Adrenal gland (tissue), 12 donors: ENCODE data around the gene MINDY4. TPM values are rescaled to one million over a fixed set of nuclear protein-coding genes. Genes with fewer than 3 reads are reported as not detected.

Experiments
- DNase-seq, 7 donors: peaks; one replicate each; pipeline ENCODE4 v3.0.0-alpha.2; 2019 to 2020
- H3K27ac ChIP-seq, 5 donors: fragments of 200-600 bp; sonication (generic) in 4 of 5; 1 replicate in 3 of 5; 2 replicates in 2 of 5; pipeline versions ENCODE4 v1.5.1 to v1.8.0; 2016 to 2020; ENCODE audit warnings: mild to moderate bottlenecking in 1 of 5
- H3K27me3 ChIP-seq: fragments of 200-600 bp; 2 replicates; pipeline ENCODE4 v1.8.0; 2021
- H3K36me3 ChIP-seq, 2 donors: fragments of 200-600 bp; replicated peaks in 1 of 2; 1 replicate in 1 of 2; 2 replicates in 1 of 2; pipeline versions ENCODE4 v1.5.1 to v1.8.0; 2018 to 2022
- H3K4me1 ChIP-seq, 2 donors: fragments of 200-600 bp; replicated peaks in 1 of 2; 1 replicate in 1 of 2; 2 replicates in 1 of 2; pipeline versions ENCODE4 v1.5.1 to v1.8.0; 2018 to 2021
- H3K4me3 ChIP-seq, 4 donors: fragments of 200-600 bp; sonication (generic) in 3 of 4; one replicate each; pipeline ENCODE4 v1.5.1; 2016 to 2018
- H3K9me3 ChIP-seq, 3 donors: fragments of 200-600 bp; sonication (generic) in 1 of 3; replicated peaks in 1 of 3; 1 replicate in 2 of 3; 2 replicates in 1 of 3; pipeline versions ENCODE4 v1.5.1 to v1.8.0; 2016 to 2021
- CTCF ChIP-seq, 6 experiments: fragments of 450-650 bp in 4 of 6; fragments of 200-600 bp in 2 of 6; sonication (generic) in 1 of 6; IDR thresholded peaks; 1 replicate in 5 of 6; 2 replicates in 1 of 6; pipeline versions ENCODE4 v1.5.1 to v1.8.0; 2016 to 2021; ENCODE audit warnings: antibody characterized with exemption in 6 of 6, mild to moderate bottlenecking in 2 of 6, moderate library complexity in 1 of 6
- POLR2A ChIP-seq, 2 donors: fragments of 450-650 bp; IDR thresholded peaks; one replicate each; pipeline ENCODE4 v1.6.1; 2017; ENCODE audit warnings: antibody characterized with exemption in 2 of 2, mild to moderate bottlenecking in 2 of 2, moderate library complexity in 1 of 2
- WGBS, 4 donors: extraction: QIAGEN DNeasy Blood & Tissue Kit in 2 of 4; methylation state at CpG; one replicate each; pipeline versions ENCODE4 v1.1.5 to v1.1.7; 2013 to 2017; 5-methylcytosine and 5-hydroxymethylcytosine counted together
- intact Hi-C, 2 donors: fragments of 100-400 bp; cut with DNase I; formaldehyde crosslinking; loops; one replicate each; pipeline versions ENCODE4 v1.14.1 to v1.15.0; 2022 to 2023
- polyA plus RNA-seq, 3 donors: library from polyadenylated mRNA; stranded (reverse); fragments of 200-250 nt in 2 of 3; fragments of 350-450 nt in 1 of 3; fragmentation: Illumina TruSeq in 1 of 3; extraction: RNeasy Lipid Tissue Mini Kit (QIAGEN cat#74804) in 1 of 3; gene quantifications; one replicate each; pipeline ENCODE4 v1.2.3, GENCODE V29; 2013 to 2014
- total RNA-seq, 9 donors: library from RNA; depleted of rRNA in 4 of 9; stranded (reverse); fragments of >200 nt in 4 of 9; fragments of 120-200 nt in 1 of 9; fragmentation: NEBNext Ultra II Directional in 1 of 9; extraction: Animal tissue kit (Norgen Biotek cat#: 25700) in 1 of 9; gene quantifications; one replicate each; pipeline versions ENCODE4 v1.1.0 to v1.2.4, GENCODE V29; 2013 to 2023
- donor health status: healthy with polysubstance abuse.
- donor health status: Bipolar disorder and iron deficiency.
- donor health status: DM: yes; HTN: yes; CAD: no.
- donor health status: DM: no; HTN: no; CAD: no.
- donor health status: DM: no; HTN: no; CAD: no.
- donor health status: DM: yes; HTN: yes; CAD: no.

MINDY4 gene
- total and polyA plus RNA-seq, 12 donors: 4.8 to 19.9 (median 7.3) TPM

- Histone ChIP-seq H3K4me3 (no peak overlapping the region), H3K27ac (peak overlapping the region in 1 of 5 donors; percentile 65), H3K36me3 (no peaks in the 10 kb centered on the region), H3K4me1 (peaks cover 0 to 4% of the 10 kb centered on the region in 2 donors), H3K27me3 (no peaks in the 10 kb centered on the region), H3K9me3 (no peaks in the 10 kb centered on the region)
- DNase-seq: peak in 3 of 7 donors; percentile 29 to 66 (median 30)
- WGBS, 4 donors: 70 to 80% (median 78%) methylated on average over 7 of the region's 7 CpGs
- TF ChIP-seq CTCF (IDR thresholded peaks at IDR 0.05): no peak
- TF ChIP-seq POLR2A (IDR thresholded peaks at IDR 0.05): no peak
- intact Hi-C loops: no loop called here
Measured at GRCh38 chr7:30848121-30848855, 77.1 kb downstream of the MINDY4 start.

- DNase-seq: no peak
- TF ChIP-seq CTCF (IDR thresholded peaks at IDR 0.05): no peak
- TF ChIP-seq POLR2A (IDR thresholded peaks at IDR 0.05): no peak
- Histone ChIP-seq H3K36me3 (no peaks in the 10 kb centered on the region), H3K27ac (peak overlapping the region in 1 of 5 donors; percentile 22), H3K27me3 (no peaks in the 10 kb centered on the region), H3K9me3 (no peaks in the 10 kb centered on the region), H3K4me3 (no peak overlapping the region), H3K4me1 (peaks cover 0 to 4% of the 10 kb centered on the region in 2 donors)
- intact Hi-C loops: no loop called here
- 61 to 74% (median 68%) methylated on average over 4 of the region's 4 CpGs for WGBS, 4 donors
Measured at GRCh38 chr7:30849565-30849964, 78.3 kb downstream of the MINDY4 start.

- intact Hi-C loops: no loop called here
- peaks cover 0 to 4% of the 10 kb centered on the region in 2 donors for H3K4me1 ChIP-seq
- no peak for TF ChIP-seq CTCF (IDR thresholded peaks at IDR 0.05)
- TF ChIP-seq POLR2A (IDR thresholded peaks at IDR 0.05): no peak
- DNase-seq: no peak
- no peaks in the 10 kb centered on the region for H3K36me3 ChIP-seq
- no peaks in the 10 kb centered on the region for H3K27me3 ChIP-seq
- no peaks in the 10 kb centered on the region for H3K9me3 ChIP-seq
- no peak overlapping the region for H3K4me3 ChIP-seq
- H3K27ac ChIP-seq: no peak overlapping the region
- WGBS, 4 donors: 95 to 98% (median 96%) methylated on average over 5 to 17 of the region's 17 CpGs
Measured at GRCh38 chr7:30850426-30850825, 79.2 kb downstream of the MINDY4 start.

- Histone ChIP-seq H3K36me3 (no peaks in the 10 kb centered on the region), H3K9me3 (no peaks in the 10 kb centered on the region), H3K27ac (peak overlapping the region in 1 of 5 donors; percentile 63), H3K4me1 (no peaks in the 10 kb centered on the region), H3K27me3 (no peaks in the 10 kb centered on the region), H3K4me3 (no peak overlapping the region)
- TF ChIP-seq CTCF (IDR thresholded peaks at IDR 0.05): no peak
- no peak for TF ChIP-seq POLR2A (IDR thresholded peaks at IDR 0.05)
- intact Hi-C loops: no loop called here
- no peak for DNase-seq
- 79 to 86% (median 84%) methylated on average over 12 of the region's 12 CpGs for WGBS, 4 donors
Measured at GRCh38 chr7:30851651-30852307, 80.6 kb downstream of the MINDY4 start.
